ENCODE results near the gene GPC3. TPM values are rescaled to one million over a fixed set of nuclear protein-coding genes. Genes with fewer than 3 reads are reported as not detected.

GPC3 gene
- total and polyA plus RNA-seq, 2 donors (not counting 3 experiments of a cell fraction or from before 2014, with no cell fraction given), result not detected

- Histone ChIP-seq H3K79me2 (ENCODE audit: control insufficient read depth, insufficient read depth, low read length) (no peaks in the 10 kb centered on the region), H3K27ac (ENCODE audit: insufficient read depth, low read depth, low read length) (no peak overlapping the region), H3K27me3 (ENCODE audit: control insufficient read depth in 2 of 2, insufficient read depth in 2 of 2, low read length in 2 of 2) (no peaks in the 10 kb centered on the region), H3K4me1 (ENCODE audit: control insufficient read depth, extremely low read depth, insufficient read depth, low read length) (no peaks in the 10 kb centered on the region), H3K9ac (replicated peaks; ENCODE audit: extremely low read depth, insufficient read depth, low read length) (no peak overlapping the region), H3K4me2 (ENCODE audit: insufficient read depth, low read length) (no peak overlapping the region), H3K9me1 (replicated peaks; ENCODE audit: control insufficient read depth, extremely low read depth, insufficient read depth, low read length) (no peaks in the 10 kb centered on the region), H4K20me1 (replicated peaks; ENCODE audit: control insufficient read depth, extremely low read depth, insufficient read depth, low read length) (no peaks in the 10 kb centered on the region), H3K4me3 (replicated peaks in 1 of 3; ENCODE audit: insufficient read depth in 1 of 3, low read depth in 1 of 3, low read length in 3 of 3) (no peak overlapping the region), H3K36me3 (ENCODE audit: control insufficient read depth in 2 of 2, extremely low read depth in 1 of 2, insufficient read depth in 2 of 2, low read length in 2 of 2) (no peaks in the 10 kb centered on the region), H2AFZ (ENCODE audit: low read depth, low read length) (no peak overlapping the region), H3K9me3 (replicated peaks; ENCODE audit: control insufficient read depth, insufficient read depth, low read length) (no peaks in the 10 kb centered on the region)
- no peak for FAIRE-seq
- no peak for TF ChIP-seq CTCF (IDR thresholded peaks at IDR 0.05; ENCODE audit: extremely low read depth in 1 of 2, insufficient read depth in 1 of 2, low read depth in 1 of 2, low read length in 2 of 2)
- no peak for TF ChIP-seq POLR2AphosphoS5 (IDR thresholded peaks at IDR 0.05; ENCODE audit: insufficient read depth, low read depth, low read length)
- no peak for TF ChIP-seq MAX (IDR thresholded peaks at IDR 0.05; ENCODE audit: insufficient read depth, insufficient read length)
- TF ChIP-seq EZH2 (IDR thresholded peaks at IDR 0.05; ENCODE audit: borderline replicate concordance, low read depth, low read length, severe bottlenecking), result no peak
- no peak for TF ChIP-seq JUN (IDR thresholded peaks at IDR 0.05; ENCODE audit: borderline replicate concordance, insufficient read depth, insufficient read length, low read depth)
- no peak for TF ChIP-seq FOS (IDR thresholded peaks at IDR 0.05; ENCODE audit: borderline replicate concordance, insufficient read depth, low read length)
- no peak for TF ChIP-seq POLR2A (IDR thresholded peaks at IDR 0.05; ENCODE audit: low read depth, low read length)
- TF ChIP-seq MYC (IDR thresholded peaks at IDR 0.05; ENCODE audit: low read depth, low read length), result no peak
- no peak for TF ChIP-seq GATA2 (IDR thresholded peaks at IDR 0.05; ENCODE audit: insufficient read depth, insufficient read length, low read depth, low read length)
- no peak for DNase-seq (ENCODE audit: low read depth, low spot score)
- dilution Hi-C loops (cut with MboI; ENCODE audit: extremely low pct_ligation_motif_present, low sequenced_read_pairs), result no loop called here
- BruUV-seq (replicated peaks), result no TSS peak
- ChIA-PET POLR2A (no interaction called here), CTCF (interaction anchor here (1.0 to 1.1 kb wide), 2 partner anchors 9 to 128 kb away, joined by 4 read pairs; no protein-coding TSS in a partner anchor)
- intact Hi-C loops (cut with micrococcal nuclease), result loop anchor here (5.0 kb wide), 1 partner anchor 129 kb away; no protein-coding TSS in a partner anchor
Observed at GRCh38 chrX:133921086-133921485, 64.3 kb downstream of the GPC3 start.
